Measurements from ENCODE around the gene WDR93. TPM values are rescaled to one million over a fixed set of nuclear protein-coding genes. Genes with fewer than 3 reads are reported as not detected.

Gene WDR93
- total and polyA plus RNA-seq, 2 donors from 2014 or later: 1.2 to 2.5 TPM

DNA sequence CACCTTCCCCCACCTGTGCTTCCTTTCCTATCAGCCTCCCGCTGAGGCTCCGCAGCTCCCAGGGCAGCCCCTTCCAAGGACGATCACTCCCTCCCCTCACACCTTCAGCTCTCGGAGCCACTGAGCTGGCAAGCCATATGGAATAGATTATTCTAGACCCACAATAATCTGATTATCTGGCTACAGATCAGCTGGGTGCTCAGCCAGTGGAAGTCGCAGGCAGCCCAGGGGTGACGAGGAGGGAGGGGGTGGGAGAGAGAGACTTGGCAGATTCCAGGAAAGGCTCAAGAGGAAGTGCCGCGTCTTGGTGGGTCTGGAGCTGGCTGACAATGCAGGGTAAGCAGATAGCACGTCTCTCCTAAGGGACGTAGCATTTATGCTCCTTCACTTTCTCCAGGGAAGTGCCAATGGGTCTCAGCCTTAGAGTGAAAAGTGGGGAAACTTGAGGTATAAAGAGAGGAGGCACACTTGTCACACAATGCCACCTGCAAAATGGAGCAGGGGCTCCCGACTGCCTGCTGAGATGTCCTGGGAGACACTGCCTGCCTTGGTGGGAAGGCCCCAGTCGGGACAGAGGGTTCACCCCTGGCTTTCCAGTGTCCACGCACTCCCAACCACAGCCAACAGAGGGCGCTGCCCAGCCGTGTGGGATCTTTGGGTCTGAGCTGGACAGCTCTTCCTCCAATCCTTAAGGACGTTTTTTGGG, 69.8 kb downstream of the WDR93 start:
- H3K4me1 ChIP-seq (ENCODE audit: control insufficient read depth in 2 of 3, insufficient read depth in 2 of 3, low read depth in 1 of 3, low read length in 3 of 3): peaks cover 0 to 9% (median 0%) of the 10 kb centered on the region in 3 donors
- DNase-seq (peak; percentile 77 to 90 (median 79)), FAIRE-seq (no peak)
- no peak overlapping the region for H3K4me3 ChIP-seq (ENCODE audit: low read length in 3 of 3)
- no peaks in the 10 kb centered on the region for H3K36me3 ChIP-seq (ENCODE audit: control insufficient read depth in 2 of 3, insufficient read depth in 3 of 3, low read length in 3 of 3)
- intact Hi-C loops (cut with DNase I): no loop called here
- H3K27ac ChIP-seq (ENCODE audit: low read depth in 2 of 2, low read length in 2 of 2): no peak overlapping the region
- no peak overlapping the region for H3K9ac ChIP-seq (ENCODE audit: low read length in 3 of 3)
- TF ChIP-seq, protein P1, sequence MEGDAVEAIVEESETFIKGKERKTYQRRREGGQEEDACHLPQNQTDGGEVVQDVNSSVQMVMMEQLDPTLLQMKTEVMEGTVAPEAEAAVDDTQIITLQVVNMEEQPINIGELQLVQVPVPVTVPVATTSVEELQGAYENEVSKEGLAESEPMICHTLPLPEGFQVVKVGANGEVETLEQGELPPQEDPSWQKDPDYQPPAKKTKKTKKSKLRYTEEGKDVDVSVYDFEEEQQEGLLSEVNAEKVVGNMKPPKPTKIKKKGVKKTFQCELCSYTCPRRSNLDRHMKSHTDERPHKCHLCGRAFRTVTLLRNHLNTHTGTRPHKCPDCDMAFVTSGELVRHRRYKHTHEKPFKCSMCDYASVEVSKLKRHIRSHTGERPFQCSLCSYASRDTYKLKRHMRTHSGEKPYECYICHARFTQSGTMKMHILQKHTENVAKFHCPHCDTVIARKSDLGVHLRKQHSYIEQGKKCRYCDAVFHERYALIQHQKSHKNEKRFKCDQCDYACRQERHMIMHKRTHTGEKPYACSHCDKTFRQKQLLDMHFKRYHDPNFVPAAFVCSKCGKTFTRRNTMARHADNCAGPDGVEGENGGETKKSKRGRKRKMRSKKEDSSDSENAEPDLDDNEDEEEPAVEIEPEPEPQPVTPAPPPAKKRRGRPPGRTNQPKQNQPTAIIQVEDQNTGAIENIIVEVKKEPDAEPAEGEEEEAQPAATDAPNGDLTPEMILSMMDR (IDR thresholded peaks at IDR 0.05; ENCODE audit: borderline replicate concordance, extremely low read depth, insufficient read depth): peak; percentile 95
- no peaks in the 10 kb centered on the region for H3K27me3 ChIP-seq (ENCODE audit: control insufficient read depth, insufficient read depth, low read length)
- no peaks in the 10 kb centered on the region for H3K9me3 ChIP-seq (ENCODE audit: control insufficient read depth in 2 of 3, insufficient read depth in 1 of 3, low read length in 3 of 3)

DNA sequence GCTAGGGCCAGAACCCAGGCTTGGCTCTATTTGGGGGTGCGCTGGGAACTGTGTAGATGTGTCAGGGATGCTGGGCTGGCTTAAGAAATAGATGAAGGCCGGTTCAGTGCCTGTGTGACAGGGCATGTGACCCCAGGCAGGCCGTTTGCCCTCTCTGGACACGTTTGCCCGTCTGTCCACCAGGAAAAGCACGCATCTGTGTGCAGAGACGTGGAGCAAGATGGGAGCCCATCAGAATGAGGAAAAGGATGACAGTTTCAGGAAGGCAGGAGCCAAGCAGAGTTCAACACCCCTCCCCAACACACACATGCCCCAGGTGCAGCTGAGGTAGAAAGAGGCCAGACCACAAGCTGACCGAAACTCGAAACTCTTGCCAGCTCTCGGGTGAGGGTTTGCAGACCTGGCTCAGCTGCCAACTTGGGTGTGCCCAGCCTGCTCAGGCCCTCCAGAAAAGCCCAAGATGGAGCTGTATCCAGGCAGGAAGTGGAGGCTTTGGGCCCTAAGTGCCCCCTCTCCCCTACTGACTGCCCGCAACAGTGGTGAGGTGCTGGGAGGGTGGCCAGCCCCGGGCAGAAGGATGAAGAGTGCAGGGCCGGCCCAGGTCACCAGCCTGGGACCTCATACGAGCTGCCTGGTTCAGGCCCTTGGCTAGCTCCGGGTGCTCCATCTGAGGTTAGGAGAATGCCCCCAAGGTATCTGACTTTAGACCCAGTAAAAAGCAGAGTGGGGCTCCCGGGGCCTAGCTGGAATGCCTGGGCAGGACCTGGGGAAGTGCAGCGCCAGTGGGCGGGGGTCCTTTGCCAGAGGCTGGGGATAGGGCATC, 70.6 kb downstream of the WDR93 start:
- no peak overlapping the region for H3K9ac ChIP-seq (ENCODE audit: low read length in 3 of 3)
- H3K27ac ChIP-seq (ENCODE audit: low read depth in 2 of 2, low read length in 2 of 2): peak overlapping the region in 1 of 2 donors; percentile 23
- no peak for FAIRE-seq
- TF ChIP-seq, protein P1 (IDR thresholded peaks at IDR 0.05; ENCODE audit: borderline replicate concordance, extremely low read depth, insufficient read depth): no peak
- no peaks in the 10 kb centered on the region for H3K9me3 ChIP-seq (ENCODE audit: control insufficient read depth in 2 of 3, insufficient read depth in 1 of 3, low read length in 3 of 3)
- no peak overlapping the region for H3K4me3 ChIP-seq (ENCODE audit: low read length in 3 of 3)
- no peaks in the 10 kb centered on the region for H3K36me3 ChIP-seq (ENCODE audit: control insufficient read depth in 2 of 3, insufficient read depth in 3 of 3, low read length in 3 of 3)
- H3K27me3 ChIP-seq (ENCODE audit: control insufficient read depth, insufficient read depth, low read length): no peaks in the 10 kb centered on the region
- intact Hi-C loops (cut with DNase I): no loop called here
- DNase-seq: peak in 1 of 5 donors; percentile 78
- peaks cover 0 to 9% (median 0%) of the 10 kb centered on the region in 3 donors for H3K4me1 ChIP-seq (ENCODE audit: control insufficient read depth in 2 of 3, insufficient read depth in 2 of 3, low read depth in 1 of 3, low read length in 3 of 3)

GRCh38 chr15:89761929-89762328, 71.3 kb downstream of the WDR93 start:
- no peak for FAIRE-seq
- Histone ChIP-seq H3K27ac (ENCODE audit: low read depth in 2 of 2, low read length in 2 of 2) (no peak overlapping the region), H3K4me3 (ENCODE audit: low read length in 3 of 3) (no peak overlapping the region), H3K27me3 (ENCODE audit: control insufficient read depth, insufficient read depth, low read length) (no peaks in the 10 kb centered on the region), H3K36me3 (ENCODE audit: control insufficient read depth in 2 of 3, insufficient read depth in 3 of 3, low read length in 3 of 3) (no peaks in the 10 kb centered on the region), H3K9ac (ENCODE audit: low read length in 3 of 3) (no peak overlapping the region), H3K4me1 (ENCODE audit: control insufficient read depth in 2 of 3, insufficient read depth in 2 of 3, low read depth in 1 of 3, low read length in 3 of 3) (peaks cover 0 to 12% (median 6%) of the 10 kb centered on the region in 3 donors), H3K9me3 (ENCODE audit: control insufficient read depth in 2 of 3, insufficient read depth in 1 of 3, low read length in 3 of 3) (no peaks in the 10 kb centered on the region)
- peak in 1 of 5 donors; percentile 44 for DNase-seq
- TF ChIP-seq, protein P1 (IDR thresholded peaks at IDR 0.05; ENCODE audit: borderline replicate concordance, extremely low read depth, insufficient read depth): no peak
- intact Hi-C loops (cut with DNase I): no loop called here
